GM19025 (cell line): ENCODE data around the gene CHRDL2.
"Not testable (repeated sequence)": the region's sequence is repeated elsewhere in the genome, so short reads cannot be mapped to it uniquely, and the experiment has no call there.

Experiments used
- ATAC-seq: cut with Tn5 transposase; IDR thresholded peaks from one replicate; pipeline ENCODE4 v1.9.1; 2021; ENCODE audit warnings: mild to moderate bottlenecking, low read depth, moderate library complexity; ENCODE audit not compliant: unreplicated experiment

Gene CHRDL2, protein sequence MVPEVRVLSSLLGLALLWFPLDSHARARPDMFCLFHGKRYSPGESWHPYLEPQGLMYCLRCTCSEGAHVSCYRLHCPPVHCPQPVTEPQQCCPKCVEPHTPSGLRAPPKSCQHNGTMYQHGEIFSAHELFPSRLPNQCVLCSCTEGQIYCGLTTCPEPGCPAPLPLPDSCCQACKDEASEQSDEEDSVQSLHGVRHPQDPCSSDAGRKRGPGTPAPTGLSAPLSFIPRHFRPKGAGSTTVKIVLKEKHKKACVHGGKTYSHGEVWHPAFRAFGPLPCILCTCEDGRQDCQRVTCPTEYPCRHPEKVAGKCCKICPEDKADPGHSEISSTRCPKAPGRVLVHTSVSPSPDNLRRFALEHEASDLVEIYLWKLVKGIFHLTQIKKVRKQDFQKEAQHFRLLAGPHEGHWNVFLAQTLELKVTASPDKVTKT

DNA sequence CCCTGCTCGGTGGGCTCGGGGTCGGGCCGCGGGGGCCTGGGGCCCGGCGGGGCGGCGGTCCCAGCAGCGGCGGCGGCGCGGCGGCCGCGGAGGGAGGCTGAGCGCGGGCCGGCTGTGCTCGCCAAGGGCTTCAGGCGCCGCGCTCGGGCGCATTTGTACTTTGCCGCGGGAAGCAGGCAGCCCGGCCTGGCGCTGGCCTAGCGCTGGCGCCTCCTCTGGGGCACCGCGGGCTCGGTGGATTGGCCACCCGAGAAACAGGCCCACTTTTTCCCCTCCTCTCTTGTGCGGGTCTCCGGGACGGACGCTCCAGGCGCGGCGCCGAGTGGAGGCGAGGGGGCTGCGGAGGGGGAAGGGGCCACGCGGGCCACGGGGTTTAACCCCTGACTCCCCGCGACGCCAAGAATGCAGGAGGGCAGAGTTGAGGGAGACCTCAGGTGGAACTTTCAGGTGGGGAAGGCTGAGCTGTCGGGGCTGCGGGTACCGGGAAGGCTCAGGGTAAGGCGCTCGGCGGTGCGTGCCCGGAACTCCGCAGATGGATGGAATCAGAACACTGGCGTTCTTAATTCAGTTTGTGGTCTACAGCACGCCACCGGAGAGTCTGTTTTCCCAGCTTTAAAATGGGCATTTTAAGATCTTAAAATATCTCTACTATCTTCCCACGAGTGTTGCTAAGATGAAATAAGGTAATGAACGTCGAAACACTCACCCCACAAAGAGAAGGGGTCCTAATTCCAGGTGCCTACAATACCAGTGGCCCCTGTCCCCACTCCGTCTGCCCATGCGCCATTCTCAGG lies at the start of gene CHRDL2:
Gene CHRDL2 (minus strand): TSS at position 126 of the 794 bp plus-strand sequence. CDS start 538 bp downstream, outside the sequence.
- no peak for ATAC-seq

DNA sequence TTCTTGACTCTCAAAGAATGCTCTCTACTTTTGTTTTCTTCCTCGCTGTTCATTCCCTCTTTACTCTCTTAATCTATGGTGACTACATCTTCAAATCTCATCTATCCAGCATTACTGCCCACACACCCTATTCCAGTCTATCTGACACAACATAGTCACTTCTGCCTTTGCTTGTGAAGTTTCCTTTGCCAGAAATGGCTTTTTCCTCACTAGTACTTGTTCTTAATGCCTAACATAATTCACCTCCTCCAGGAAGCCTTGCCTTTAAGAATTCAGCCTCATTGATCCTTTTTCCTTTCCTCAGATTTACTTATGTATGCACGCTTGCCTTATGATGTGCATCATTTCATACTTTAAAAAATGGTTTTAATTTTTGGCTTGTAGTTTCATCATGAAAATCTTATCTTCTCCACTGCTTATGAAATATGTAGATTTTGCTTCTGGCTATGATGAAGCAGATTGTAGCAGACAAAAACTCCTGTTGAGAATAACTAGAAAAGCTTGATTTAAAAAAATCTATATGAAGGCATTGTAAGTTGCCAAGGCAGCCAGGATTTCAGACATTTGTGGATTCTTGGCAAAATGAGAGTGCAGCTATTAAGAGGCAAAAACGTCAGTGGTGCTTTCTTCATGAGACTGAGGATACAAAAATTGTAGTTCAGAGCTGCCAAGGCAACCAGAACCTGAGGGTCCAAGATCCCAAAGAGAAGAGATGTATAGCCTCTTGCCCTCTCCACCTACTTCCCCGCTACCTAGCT lies 49.2 kb upstream of the CHRDL2 start:
- no peak for ATAC-seq

DNA sequence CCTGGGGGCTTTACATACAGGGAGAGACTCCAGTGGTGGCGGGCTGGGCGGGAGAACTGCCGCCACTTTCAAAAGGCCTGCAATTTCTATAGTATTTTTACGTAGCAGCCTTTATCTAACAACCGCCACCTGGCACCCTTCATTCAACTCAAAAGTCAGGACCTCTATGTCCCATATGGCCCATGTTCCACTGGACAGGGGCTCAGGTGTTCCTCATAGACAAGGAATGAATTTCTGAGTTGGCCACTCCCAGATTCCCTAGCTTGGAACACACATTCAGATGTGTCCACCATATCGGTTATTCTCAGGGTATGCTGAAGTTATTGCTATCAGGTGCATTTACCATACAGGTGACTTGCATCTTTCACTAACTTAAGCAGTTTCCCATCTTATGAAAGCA lies 47.4 kb upstream of the CHRDL2 start:
- ATAC-seq: no peak

DNA sequence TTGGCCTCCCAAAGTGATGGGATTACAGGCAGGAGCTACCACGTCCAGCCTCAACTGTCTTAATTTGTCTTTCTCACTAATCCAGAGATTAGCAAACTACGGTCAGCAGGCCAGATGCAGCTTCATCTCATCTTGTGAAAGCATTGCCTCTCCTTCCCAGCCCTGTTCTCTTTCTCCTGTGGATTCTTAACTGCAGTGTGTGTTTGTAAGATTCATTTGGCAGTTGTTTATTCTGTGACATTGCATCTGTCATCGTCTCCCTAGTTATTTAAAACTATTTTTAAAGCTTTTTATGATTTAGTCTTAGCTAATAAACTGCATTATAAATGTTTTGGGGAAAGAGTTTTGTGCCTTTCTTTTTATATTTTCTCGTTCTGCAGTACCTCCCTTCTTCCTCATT lies 46.7 kb upstream of the CHRDL2 start:
- no peak for ATAC-seq

DNA sequence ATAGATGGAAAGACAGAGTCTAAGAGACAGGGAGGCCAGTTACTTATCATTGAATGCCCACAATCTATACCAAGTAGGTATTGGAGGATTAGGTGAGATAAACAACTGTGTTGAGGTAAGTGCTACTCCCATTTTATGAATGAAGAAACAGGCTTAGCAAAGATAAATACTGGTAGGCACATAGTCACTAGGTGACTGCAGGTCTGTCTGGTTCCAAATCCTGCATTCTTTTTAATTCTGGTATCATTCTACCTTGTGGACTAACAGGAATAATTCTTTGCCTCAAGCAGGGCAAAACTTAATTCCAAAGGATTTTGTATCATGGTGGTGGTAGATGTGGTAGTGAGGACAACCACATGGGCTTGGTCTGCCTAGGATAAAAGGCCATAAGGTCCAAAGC lies 45.8 kb upstream of the CHRDL2 start:
- no peak for ATAC-seq

DNA sequence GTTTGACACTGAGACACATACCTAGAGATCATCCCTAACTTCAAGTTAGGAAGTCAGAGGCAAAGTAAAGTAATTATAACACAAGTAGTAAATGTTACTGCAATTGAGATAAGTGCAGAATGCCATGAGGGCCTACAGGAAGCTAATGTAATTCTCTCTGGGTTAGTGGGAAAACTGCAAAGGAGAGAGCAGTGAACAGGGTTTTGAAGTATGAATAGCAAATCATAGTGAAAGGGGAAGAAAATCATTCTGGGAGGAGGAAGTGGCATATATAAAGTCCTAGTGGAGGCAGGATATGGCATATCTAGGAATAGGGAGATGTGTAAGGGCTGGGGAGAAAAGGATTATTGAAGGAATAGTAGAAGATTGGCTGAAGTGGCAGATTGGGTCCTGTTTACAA lies 45.3 kb upstream of the CHRDL2 start:
- no peak for ATAC-seq

DNA sequence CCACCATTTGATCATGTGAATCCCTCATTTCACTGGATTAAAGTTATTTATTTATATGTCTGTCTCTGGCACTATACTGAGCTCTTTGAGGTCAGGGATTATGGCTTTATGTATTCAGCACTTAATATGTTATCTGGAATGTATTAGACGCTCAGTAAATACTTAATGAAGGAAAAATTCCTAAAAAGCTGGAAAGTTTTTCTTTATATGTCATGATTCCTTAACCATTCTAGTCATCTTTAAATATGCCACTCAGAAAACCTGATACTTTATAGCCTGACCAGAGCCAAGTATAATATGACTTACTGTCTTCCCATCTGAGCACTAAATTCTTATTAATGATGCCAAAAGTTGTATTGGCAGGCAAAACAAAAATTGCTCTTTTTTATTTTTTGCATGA lies 44.5 kb upstream of the CHRDL2 start:
- ATAC-seq: no peak

DNA sequence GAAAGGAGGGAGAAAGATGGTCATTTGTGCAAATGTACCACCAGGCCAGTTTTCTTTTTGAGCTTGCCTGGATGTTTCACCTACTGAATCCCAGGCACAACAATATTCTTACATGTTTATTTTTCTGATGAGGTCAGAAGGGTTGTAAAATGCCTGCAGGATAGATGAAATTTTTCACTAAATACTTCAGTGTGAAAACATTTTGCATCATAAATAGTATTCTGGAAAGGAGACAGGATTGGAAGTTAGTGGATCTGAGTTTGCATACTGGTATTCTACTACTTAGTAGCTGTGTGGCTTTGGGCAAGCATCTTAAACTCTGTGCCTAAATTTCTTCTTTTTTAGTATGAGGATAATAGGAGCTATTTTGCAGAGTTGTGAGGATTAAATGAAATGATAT lies 42.2 kb upstream of the CHRDL2 start:
- no peak for ATAC-seq

DNA sequence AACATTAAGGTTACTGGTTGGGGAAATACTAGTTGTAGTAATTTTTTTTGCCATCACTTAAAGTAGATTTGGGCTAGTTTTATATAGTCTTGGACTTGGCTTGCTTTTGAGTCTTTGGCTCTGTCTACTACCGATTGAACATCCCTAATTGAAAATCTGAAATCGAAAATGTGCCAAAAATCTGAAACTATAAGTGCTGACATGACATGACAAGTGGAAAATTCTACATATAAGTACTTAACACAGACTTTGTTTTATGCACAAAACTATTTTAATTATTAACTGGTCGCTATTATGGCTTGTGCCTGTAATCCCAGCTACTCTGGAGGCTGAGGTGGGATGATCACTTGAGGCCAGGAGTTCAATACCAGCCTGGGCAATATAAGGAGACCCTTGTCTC lies 39.9 kb upstream of the CHRDL2 start:
- no peak for ATAC-seq

DNA sequence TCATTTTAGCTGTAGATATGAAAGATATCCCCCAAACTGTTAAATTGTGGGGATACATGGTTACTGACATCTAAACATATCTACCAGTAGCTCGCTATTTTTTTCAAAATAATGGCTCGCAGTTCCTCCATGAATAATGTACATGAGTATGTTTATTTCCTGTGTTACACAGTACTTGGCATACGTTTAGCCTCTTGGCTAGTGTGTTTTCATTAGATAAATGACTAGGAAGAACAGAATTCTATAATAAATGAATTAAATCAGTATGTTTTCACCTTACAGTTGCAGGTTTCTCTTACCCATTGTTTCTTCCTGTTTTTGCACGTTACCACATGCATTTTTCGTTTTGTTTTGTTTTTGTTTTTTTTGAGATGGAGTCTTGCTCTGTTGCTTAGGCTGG lies 39.2 kb upstream of the CHRDL2 start:
- no peak for ATAC-seq

DNA sequence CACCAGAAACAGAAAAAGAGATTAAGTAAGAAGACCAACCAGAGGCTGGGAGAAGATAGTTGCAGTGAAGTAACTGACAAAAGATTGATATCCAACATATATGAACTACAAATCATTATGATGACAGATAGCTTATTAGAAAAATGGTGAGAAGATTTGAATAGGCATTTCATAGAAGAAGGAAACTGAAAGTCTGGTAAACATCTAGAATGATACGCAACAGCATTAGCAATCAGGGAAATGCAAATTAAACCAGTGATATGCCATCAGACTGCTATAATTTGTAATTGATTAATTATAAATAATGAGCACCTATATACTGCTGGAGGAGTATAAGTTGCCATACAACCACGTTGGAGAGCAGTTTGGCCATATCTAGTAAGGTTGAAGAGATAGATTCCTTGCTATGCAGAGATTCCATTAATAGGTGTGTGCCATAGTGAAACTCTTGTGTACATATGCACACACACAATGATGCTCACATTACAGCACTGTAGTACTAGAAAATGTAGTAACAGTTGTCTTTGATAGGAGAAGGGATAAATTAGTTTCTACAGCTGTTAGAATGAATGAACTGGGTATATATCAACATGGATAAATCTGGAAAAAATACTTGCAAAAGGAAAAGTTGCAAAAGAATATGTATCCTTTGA lies 38.0 kb upstream of the CHRDL2 start:
- no peak for ATAC-seq

DNA sequence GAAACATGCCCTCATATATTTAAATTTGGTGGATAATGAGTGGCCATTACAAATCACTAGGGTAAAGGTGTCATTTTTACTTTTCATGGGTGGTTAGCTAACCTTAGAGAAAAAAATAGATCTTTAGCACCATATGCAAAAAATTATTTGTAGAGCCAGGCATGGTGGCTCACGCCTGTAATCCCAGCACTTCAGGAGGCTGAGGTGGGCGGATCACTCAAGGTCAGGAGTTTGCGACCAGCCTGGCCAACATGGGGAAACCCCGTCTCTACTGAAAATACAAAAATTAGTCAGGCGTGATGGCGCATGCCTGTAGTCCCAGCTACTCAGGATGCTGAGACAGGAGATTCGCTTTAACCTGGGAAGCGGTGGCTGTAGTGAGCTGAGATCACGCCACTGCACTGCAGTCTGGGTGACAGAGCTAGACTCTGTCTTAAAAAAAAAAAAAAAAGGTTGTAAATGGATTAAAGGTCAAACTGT lies 37.0 kb upstream of the CHRDL2 start:
- ATAC-seq: peak; percentile 62

DNA sequence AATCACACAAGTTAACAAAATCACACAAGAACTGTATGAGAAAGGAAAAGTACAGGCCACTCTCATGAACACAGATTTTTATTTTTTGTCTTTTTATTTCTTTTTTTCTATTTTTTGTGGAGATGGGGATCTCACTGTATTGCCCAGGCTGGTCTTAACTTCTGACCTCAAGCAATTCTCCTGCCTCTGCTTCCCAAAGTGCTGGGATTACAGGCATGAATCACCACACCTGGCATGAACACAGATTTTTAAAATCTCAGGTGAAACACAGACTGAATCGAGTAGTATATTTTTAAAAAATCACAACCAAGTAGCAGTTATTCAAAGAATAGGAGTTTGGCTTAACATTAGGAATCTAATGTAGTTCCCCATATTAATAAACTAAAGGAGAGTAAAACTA lies 35.7 kb upstream of the CHRDL2 start:
- no peak for ATAC-seq

DNA sequence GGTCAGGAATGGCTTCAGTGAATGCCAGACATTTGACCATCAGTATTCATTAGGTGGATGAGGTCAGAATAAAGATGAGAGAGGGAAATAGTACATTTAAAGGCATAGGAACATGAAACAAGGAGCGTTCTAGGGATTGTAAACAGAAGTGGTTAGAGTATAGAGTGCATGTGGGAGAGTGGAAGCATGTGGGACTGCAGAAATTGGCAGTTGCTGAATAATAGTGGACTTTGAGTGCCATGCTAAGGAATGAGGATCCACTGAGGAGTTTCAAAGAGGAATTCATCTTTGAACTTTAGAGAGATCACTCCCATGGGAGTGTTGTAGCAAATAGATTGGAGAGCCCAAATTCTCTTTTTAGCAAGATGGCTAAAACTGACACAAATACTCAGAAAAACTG lies 25.3 kb upstream of the CHRDL2 start:
- ATAC-seq: no peak

DNA sequence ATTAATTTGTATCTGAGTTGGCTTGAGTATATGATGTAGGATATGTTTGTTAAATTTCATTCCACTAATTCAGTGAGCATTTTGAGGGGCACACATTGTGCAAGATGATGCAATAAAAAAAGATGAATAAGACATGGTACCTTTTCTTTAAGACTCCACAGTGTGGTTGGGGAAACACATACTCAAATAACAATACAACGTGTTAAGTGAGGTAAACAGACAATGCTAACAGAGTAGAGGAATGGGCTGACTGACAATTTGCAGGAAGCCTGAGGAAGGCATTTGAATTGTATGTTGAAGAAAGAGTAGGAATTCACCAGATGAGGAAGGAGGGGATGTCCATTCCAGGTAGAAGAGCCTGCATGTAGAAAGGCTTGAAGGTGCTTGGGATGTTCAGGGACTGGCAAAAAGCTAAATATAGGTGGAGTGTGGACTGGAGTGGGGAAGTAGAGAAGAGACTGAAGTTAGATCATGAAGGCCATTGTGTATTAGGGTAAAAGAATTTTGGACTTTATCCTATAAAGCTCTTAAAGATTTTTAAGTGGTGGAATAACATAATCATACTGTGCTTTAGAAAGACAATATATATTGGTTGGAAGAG lies 24.3 kb upstream of the CHRDL2 start:
- ATAC-seq: no peak

DNA sequence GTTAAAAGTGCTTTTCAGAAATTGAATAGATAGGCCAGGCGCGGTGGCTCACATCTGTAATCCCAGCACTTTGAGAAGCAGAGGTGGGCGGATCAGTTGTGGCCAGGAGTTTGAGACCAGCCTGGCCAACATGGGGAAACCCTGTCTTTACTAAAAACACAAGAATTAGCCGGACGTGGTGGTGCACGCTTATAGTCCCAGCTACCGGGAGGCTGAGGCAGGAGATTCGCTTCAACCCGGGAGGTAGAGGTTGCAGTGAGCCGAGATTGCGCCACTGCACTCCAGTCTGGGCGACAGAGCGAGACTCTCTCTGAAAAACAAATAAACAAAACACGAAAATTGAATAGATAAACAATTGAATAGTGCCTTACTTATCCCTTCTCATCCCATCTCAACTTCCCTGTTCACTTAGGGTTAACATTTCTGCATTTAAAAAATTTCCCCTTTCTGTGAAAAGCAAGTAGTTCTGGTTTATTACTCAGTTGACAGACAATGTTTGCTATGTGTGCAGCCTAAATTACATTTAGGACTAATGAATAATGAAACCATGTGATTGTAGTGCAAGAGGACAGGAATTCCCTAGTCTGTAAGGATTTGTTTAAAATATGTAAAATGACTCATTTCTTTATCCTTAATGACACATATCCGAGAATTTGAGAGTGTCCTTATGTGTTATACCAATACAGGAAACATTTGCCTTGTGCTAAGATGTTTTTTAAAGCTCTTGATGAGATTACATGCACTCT lies 23.5 kb upstream of the CHRDL2 start:
- no peak for ATAC-seq

DNA sequence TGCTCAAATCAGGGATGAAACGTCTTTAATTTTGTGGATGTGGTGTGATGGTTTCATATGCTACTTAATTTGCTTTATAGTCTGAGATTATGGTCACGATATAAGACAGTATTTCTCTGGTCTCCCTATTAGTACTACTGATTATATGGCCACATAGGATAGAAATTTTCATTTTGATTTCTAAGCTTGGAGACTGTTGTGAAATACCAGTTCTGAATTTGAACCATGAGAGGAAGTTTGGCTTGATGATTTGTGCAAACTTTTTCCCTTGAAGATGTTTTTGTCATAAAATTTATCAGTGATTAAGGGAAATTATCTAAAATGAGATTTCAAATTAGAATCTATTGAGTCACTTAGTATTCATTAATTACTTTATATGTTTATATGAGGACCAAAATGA lies 20.1 kb upstream of the CHRDL2 start:
- ATAC-seq: no peak

DNA sequence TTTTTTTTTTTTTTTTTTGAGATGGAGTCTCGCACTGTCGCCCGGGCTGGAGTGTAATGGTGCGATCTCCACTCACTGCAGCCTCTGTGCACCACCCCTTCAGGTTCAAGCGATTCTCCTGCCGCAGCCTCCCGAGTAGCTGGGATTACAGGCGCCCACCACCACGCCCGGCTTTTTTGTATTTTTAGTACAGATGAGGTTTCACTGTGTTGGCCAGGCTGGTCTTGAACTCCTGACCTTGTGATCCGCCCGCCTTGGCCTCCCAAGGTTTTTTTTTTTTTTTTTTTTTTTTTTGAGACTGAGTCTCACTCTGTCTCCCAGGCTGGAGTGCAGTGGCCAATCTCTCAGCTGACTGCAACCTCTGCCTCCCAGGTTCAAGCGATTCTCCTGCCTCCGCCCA lies 19.4 kb upstream of the CHRDL2 start:
- not testable (repeated sequence) for ATAC-seq

DNA sequence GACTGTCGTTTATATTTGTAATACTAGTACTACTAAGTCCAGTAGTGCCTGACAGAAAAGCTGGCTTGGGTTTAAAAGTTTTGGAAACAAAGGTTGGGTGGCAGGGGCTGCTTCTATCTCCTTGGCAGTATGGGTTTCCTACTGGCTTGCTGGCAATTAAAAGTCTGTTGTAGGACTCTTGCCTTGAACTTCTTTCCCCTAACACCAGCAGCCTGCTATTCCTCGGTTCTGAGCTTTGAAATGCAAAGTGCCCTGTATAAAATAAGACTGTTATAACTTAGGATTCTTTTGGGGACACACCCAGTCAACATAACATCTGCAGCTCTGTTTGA lies 18.7 kb upstream of the CHRDL2 start:
- no peak for ATAC-seq
